NCI-H748 treated with DMSO at 0.1 percent for 48 hours (cell line): ENCODE measurements around the gene UBE2I.
"Not testable (repeated sequence)": the region's sequence is repeated elsewhere in the genome, so short reads cannot be mapped to it uniquely, and the experiment has no call there.

Experiments used
- DNase-seq: peaks from one replicate; lab custom pipeline; 2025; lab: John Stamatoyannopoulos, UW

The UBE2I gene

DNA sequence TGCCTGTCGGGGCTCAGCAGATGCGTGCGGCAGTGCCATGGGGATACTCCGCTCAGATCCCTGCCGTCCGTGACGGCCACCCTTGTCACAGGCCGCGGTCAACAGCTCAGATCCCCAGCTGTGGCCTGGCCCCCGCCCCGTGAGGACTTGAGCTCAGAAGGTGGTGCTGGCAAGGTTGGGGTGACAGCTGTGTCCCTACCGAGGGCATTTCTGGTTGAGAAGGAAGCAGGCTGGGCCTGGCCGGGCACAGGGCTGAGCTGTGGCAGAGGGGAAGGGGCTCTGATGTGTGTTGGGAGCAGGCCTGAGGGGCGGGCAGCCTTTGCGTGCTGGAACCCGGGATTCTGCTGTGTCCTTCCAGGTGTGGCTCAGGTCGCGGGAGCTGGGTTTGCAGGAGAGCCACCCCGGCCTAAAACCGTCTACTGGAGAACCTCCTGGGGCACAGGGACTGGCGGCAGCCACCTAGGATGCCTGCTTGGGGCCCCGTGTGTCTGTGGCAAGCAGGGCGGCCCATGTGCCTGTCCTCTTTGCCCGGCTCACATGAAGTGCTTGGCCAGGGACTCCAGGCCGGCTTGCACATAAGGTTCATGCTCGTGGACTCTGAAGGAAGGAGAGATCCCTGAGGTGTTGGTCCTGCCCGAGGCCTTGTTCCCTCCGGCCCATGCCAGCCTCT is 5.1 kb downstream of the UBE2I start:
- no peak for DNase-seq

DNA sequence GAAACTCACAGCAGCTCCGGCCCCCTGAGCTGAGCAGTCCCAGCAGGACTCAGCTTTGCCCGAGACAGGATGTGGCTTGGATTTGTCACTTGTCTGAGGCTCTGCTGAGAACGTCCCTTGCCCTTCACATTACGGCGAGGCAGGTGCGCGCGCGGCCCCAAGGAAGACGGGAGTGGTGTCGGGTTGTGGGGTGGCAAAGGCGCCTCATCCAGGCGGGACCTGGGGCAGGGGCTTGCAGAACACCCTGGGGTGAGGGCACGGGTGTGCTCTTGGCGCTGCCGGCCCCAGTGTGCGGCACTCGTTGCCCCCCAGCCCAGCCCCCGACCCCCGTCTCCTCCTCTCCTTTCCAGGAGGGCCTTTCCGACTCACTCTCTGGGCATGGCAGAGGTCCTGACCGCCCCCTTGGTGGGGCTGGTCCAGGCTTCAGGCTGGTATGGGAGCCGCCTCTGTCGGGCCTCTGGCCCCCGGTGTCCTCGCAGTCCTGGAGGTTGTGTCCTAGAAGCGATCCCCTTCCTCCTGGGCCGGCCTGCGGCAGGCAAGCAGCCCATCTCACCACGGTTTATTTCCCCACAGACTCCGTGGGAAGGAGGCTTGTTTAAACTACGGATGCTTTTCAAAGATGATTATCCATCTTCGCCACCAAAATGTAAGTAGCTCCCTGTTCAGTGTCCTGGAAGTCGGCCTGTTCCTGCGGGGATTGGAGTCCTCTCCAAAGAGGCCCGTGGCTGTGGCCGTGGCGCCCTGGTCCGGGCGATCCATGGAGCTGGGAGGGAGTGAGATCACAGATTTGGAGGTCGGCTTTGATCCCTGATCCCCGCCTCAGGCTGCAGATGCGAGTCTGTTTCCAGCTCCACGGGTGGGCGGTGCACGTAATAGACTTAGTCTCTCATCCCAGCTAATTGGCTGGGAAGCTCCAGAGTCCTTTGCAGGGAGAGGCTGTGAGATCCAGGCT is 5.9 kb downstream of the UBE2I start:
- no peak for DNase-seq

DNA sequence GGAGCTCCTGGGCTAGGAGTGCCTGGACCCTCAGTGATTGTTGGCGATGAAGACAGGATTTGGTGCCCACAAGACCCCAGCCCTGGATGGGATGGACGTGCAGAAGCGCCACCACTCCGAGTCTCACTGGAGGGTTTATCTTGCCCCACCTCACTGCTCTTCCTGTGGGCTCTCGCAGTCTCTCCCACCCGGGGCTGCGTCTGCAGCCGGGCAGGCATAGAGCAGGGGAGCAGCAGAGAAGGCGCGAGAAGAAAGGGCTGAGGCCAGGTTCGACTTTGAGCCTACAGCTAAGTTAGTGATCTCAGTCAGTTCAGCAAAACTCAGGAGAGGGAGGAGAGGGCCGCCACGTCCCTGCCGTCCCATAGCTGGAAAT is 6.6 kb downstream of the UBE2I start:
- DNase-seq = no peak

DNA sequence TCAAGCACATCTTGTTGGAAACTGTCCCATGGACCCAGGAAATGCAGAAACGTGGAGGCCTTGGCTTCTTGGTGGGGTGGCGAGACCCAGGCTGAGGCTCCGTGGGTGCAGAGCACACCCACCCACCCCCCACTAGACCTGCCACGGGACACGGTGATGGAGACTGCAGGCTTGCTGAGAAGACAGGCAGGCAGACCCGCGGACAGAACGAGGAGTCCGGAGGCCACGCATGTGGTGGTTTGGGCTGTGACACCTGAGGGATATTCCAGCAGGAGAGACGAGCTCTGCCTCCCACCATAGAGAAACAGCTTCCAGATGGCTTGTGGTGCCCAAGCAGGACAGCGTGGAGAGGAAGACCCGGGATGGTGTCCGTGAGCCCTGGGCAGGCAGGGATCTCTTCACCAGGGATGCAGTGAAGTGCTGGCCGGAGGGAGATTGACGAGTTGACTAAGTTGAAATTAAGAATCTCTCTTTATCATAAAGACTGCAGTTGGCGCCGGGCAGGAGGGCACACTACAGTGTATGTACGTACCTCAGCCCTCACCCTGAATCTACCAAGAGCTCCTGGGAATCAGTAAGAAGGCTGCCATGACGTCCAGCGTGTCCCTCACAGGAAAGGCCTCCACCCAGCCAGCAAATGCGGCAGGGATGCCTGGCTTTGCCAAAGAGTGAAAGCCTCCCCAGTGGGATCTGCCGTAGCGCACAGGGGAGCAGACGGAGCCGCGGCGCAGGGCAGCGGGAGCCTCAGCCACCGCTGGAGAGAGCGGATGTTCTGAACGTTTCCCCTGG is 8.2 kb downstream of the UBE2I start:
- DNase-seq = no peak

DNA sequence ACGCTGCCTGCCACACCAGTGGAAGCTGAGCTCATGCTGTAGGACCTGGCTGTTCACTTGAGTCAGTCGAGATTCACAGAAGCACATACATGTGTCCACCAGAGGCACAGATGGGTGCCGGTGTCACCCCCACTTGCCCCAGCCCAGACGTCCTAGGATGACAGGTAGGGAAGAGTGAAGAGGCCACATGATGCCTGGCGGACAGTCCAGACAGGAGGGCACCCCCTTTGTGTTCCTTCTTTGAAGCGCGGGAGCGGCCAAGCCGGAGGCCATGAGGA is 8.8 kb downstream of the UBE2I start:
- no peak for DNase-seq

DNA sequence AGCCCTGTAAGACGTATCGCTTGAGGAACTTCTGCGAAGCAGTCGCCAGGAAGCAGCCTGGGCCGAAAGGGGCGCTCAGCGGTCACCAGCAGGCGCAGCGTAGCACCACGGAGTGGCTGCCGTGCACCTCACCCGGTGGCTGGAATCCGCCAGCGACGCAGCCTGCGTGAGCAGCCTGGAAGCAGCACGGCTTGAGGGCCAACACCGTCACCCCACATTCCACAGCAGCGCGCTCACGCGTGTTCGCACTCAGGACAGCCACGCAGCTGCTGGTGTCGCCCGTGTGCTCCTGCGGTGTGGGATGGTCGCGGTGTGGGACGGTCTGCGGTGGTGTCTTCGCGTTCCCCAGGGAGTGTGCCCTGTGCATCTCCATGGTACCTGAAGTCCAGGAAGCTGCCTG is 9.6 kb downstream of the UBE2I start:
- DNase-seq = no peak

DNA sequence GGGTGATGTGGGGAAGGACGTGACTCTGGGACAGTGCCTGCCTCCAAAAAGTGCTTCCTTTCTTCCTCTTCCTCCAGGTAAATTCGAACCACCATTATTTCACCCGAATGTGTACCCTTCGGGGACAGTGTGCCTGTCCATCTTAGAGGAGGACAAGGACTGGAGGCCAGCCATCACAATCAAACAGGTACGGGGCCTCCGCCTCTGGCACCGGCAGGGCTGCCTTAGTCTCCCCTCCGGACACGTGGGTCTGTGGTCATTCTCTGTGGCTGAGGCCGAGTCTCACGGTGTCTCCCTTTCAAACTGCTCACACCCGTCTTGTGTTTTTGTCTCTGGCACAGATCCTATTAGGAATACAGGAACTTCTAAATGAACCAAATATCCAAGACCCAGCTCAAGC is 10.7 kb downstream of the UBE2I start:
- no peak for DNase-seq

DNA sequence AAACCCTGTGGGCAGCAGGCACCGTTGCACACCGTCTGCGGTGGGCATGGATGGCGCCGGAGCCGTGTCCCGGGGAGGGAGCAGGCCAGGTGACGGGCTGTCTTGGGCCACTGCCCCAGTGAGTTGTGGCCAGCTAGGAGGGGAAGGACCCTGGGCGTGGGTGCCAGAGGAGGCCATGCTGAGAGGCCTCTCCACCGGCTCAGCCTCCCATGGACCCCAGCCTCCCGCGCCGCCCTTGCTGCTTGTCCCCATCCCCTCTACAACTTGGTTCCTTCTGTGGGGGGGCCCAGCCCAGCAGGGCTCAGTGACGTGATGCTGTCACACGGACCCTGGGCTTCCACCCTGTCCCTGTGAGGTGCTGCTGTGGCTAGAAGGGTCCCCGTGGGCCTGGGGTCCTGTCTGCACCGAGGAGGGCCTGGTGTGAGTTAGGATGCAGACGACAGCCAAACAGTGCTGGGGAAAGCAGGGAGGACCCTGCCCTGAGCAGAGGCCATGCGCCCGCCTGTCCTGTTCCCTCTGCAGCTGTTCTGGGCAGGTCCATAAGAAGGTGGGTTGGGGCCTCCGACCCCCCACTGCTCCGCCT is 11.3 kb downstream of the UBE2I start:
- no peak for DNase-seq

DNA sequence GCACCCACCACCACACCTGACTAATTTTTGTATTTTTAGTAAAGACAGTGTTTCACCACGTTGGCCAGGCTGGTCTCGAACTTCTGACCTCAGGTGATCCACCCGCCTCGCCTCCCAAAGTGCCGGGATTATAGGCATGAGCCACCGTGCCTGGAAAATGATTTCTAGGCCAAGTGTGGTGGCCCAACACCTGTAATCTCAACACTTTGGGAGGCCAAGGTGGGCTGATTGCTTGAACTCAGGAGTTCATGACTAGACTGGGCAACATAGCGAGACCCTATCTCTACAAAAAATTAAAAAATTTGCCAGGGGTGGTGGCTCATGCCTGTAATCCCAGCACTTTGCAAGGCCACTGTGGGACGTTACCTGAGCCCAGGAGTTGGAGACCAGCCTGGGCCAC is 13.0 kb downstream of the UBE2I start:
- DNase-seq = no peak

DNA sequence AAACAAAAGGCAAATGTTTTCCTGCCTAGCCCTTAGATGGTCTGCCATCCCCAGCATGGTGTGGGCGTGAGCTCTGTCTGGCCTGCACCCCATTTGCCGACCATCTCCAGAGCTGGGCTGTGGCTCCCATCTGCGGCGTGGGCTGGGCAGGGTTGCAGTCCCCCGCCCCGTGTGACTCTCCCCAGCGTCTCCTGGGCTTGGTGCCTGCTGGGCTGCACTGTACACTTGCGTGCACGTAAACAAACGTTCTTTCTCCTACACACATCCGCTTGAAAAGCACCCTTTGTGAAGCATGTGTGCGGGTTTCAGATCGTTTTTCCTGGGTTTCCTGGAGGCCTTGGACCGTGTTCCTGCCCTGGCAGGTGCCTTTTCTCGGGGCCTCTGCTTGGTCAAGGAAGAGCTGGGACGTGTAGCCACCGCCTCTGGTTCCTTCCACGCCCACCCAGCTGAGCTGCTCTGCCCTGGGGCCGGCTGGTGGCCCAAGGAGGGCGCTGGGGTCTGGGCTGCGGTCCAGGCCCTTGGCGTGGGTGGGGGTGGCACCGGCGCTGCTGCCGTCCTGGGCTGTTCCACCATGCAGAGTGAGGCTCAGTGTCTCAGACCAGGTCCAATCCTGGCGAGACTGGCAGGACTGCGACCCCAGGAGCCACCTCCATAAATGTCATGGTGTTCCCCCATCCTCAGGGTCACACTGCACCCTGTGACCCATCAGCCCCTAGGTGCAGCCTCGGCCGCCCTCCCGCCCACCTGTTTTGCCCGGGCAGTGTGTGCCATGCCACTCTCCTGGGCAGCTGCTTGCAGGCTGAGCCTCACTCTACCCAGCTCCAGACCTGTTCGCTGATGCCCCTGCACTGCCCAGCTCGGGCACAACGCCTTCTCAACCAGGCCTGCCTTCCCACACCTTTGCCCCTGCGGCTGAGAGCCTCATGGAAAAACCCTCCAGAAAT is 14.1 kb downstream of the UBE2I start:
- no peak for DNase-seq

DNA sequence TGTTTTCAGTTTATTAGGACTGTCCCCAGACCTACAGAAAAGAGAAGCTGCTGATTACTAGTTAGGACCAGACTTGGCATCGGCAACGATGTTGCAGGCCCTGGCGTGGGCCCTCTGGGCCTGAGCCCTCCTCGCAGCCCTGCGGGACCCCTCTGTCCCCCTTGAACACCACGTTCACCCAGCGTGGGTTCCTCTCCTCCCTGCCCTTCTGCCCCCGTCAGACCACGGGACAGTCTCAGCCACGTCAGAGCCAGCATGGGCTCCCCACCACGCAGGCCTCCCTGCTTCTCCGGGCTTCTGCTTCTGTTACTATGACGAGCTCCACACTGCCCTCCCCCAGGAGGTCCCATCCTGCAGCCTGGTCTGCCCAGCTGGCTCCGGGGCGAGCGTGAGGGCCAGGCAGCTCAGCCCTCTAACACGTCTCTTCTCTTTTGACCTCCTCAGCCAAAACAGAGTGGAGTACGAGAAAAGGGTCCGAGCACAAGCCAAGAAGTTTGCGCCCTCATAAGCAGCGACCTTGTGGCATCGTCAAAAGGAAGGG is 14.9 kb downstream of the UBE2I start:
- DNase-seq = no peak

DNA sequence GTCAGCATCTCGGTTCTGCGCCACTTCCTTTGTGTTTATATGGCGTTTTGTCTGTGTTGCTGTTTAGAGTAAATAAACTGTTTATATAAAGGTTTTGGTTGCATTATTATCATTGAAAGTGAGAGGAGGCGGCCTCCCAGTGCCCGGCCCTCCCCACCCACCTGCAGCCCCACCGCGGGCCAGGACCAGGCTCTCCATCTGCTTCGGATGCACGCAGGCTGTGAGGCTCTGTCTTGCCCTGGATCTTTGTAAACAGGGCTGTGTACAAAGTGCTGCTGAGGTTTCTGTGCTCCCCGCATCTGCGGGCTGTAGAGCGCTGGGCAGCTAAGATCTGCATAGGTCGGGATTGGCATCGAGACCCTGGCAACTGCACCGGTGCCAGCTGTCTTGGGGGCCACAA is 15.8 kb downstream of the UBE2I start:
- DNase-seq = no peak

DNA sequence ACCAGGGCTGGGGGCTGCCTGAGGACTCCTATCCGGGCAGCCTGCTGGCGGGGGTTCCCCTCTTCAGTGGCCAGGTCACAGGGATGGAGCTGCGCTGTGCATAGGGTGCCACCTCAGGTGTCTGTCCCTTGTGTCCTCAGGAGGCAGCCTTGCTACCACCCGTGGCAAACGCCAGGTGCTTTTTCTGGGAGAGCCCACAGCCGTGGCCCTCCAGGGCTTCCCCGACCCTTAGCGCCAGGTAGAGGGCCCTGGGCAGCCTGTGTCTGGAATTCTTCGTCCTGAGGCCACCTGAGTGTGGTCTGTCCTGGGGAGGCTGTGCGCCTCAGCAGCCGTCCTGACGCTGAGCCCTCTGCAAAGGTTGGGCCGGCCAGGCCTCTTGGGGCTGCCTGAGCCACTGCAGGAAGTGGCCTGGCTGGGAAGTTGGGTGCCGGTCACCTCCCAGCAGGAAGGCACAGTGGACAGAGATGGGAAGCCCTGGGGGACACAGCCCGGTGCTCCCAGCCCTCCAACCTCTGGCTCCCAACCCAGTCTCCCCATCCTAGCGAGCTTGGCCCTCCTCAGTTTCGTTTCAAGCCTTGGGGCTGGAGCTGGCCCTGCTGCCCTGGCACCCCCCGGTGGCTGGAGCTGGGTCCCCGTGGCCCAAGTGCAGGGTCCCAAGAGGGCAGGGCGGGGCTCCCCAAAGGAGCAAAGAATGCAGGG is 16.4 kb downstream of the UBE2I start:
- DNase-seq = no peak

DNA sequence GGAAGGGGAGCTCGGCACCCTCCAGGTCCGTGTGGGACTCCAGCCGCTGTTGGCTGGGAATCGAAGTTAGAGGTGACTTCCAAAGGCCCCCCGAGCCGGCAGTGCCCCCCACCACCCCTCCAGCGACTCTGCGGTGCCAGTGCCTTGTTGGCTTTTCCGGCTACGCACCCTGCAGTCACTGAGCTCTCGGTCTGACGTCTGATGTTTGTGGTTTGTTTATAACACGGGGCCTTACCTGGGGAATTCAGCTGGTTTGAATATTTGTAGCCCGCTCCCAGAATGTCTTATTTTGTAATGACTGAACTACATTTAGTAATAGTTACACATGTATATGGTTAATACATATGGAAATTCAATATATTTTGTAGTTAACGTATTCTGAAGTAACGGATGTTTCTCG is 17.0 kb downstream of the UBE2I start:
- DNase-seq = no peak

DNA sequence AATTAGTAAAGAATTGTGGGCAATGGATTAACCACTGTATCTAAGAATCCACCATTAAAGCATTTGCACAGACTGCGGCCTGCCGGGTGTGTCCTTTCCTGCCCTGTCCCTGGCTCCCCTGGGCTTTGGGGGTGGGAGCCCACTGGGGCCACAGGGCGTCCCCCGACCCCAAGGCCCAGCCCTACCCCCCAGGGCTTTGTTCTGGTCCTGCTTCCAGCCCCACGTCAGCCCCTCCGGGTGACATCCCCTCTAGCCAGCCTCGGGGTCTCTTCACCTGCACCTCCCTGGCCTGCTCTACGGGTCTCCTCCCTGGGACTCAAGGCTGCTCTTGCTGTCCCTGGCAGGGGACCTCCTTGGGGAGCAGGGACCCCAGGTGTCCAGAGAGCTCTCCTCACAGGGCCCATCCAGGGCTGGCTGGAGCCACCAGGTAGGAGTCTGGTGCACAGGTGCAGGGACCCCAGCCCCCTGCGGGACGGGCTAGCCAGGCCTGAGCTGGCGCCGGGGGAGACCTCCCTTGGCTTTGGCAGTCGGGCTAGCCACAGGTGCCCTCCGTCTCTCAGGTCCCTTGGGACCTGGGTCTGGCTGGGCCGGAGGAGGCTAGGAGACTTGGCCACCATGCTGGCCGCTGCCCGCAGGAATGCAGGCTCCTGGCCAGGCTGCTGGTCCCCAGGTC is 17.6 kb downstream of the UBE2I start:
- no peak for DNase-seq

DNA sequence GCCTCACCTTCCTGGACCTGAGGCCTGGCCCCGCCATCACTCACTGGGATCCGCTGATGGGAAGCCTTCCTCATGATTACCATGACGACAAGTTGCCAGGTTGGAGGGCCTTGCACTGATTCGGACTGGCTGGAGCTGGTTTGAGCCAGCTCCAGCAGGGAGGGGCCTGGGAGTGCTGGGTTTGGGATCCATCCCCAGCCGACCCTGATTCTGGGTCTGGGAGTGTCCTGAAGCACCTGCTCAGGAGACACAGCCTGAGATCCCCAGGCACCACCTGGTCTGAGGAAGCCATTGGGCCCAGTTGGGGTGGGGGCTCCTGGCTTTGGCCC is 18.1 kb downstream of the UBE2I start:
- no peak for DNase-seq

DNA sequence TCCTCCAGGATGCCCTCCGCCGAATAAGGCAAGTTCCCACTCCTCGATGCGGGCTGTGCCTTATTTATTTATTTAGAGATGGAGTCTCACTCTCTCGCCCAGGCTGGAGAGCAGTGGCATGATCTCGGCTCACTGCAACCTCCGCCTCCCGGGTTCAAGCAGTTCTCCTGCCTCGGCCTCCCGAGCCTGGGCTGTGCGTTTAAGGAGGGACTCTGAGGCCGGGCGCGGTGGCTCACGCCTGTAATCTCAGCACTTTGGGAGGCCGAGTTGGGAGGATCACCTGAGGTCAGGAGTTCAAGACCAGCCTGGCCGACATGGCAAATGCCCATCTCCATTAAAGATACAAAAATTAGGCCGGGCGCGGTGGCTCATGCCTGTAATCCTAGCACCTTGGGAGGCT is 18.7 kb downstream of the UBE2I start:
- not testable (repeated sequence) for DNase-seq

DNA sequence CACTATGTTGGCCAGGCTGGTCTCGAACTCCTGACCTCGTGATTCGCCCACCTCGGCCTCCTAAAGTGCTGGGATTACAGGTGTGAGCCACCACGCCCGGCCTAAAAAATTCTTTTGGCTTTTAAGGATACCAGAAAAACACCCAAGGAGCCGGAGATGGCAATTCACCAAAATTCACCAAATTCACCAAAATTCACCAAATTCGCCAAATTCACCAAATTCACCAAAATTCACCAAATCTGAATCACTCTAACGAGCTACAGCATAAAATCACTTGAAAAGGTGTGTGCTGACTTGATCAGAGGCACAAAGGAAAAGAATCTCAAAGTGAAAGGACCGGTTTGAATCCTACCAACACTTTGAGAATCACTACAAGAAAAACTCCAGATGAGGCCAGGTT is 19.5 kb downstream of the UBE2I start:
- DNase-seq = not testable (repeated sequence)

DNA sequence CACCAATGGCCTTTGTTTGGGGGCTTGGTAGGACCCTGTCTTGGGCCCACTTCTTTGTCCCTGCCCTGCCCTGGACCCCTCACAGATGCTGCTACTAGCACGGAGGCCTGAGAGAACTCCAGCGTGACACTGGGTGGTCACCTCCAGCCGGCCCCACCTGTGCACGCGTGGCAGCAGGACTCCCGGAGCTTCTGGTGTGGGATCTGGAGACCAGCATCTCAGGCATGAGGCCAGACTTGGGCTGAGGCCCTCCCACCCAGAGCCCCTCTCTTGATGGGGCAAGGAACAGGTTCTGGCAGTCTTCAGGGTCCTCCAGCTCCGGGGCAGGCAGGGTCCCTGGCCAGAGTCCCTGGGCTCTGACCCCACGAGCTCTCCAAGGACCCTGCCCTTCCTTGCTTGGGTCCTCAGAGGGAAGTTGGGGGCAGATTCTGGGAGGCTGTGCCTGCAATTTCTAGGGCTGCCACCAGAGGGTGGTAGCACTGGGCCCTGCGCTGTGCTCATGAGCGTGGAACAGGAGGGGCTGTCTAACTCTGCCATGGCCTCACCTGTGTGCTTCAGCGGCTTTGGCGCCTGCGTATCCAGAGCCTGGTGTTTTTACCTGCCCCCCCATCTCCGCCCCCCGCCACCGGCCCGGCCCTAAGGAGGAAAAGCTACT is 21.0 kb downstream of the UBE2I start:
- no peak for DNase-seq
